H1 (cell line): ENCODE data around the gene POU2F2. TPM values are rescaled to one million over a fixed set of nuclear protein-coding genes. Genes with fewer than 3 reads are reported as not detected.

Experiments used
- CTCF ChIA-PET: fragments of 300-600 bp; sonication (Branson Sonifier 250); formaldehyde crosslinking; loops from one replicate; lab custom pipeline; 2021; ENCODE audit not compliant: partially characterized antibody; lab: Charles Lee
- POLR2A ChIA-PET: fragments of 300-600 bp; sonication (Branson Sonifier 250); formaldehyde crosslinking; loops from one replicate; lab custom pipeline; 2021; ENCODE audit warnings: inconsistent platforms; ENCODE audit not compliant: partially characterized antibody; lab: Charles Lee
- DNase-seq, 2 experiments: peaks; one replicate each; pipeline versions ENCODE4 v3.0.0 to v3.0.0-alpha.2; 2010 to 2022; ENCODE audit warnings: low spot score in 2 of 2, low read depth in 1 of 2, mixed read lengths in 1 of 2
- FAIRE-seq: peaks from 2 replicates; lab custom pipeline; 2011; peaks lifted over from hg19 to GRCh38; lab: Jason Lieb, UNC
- H2AFZ ChIP-seq: 2 replicates; pipeline ENCODE4 v1.8.1; 2012; ENCODE audit warnings: low read length, inconsistent platforms
- H2AK5ac ChIP-seq: 2 replicates; pipeline ENCODE4 v1.6.1; 2013; ENCODE audit warnings: low read depth, low read length
- H2BK120ac ChIP-seq: replicated peaks from 2 replicates; pipeline ENCODE3; 2013; ENCODE audit warnings: low read depth, low read length, inconsistent platforms
- H2BK12ac ChIP-seq: 2 replicates; pipeline ENCODE4 v1.6.1; 2013; ENCODE audit warnings: low read depth, low read length
- H2BK15ac ChIP-seq: 2 replicates; pipeline ENCODE4 v1.6.1; 2013; ENCODE audit warnings: low read length
- H2BK20ac ChIP-seq: 2 replicates; pipeline ENCODE4 v1.6.1; 2013; ENCODE audit warnings: low read length
- H2BK5ac ChIP-seq: 2 replicates; pipeline ENCODE4 v1.6.1; 2013; ENCODE audit warnings: low read depth, low read length
- H3K14ac ChIP-seq: 2 replicates; pipeline ENCODE4 v1.6.1; 2013; ENCODE audit warnings: inconsistent platforms; ENCODE audit not compliant: insufficient read length
- H3K18ac ChIP-seq: 2 replicates; pipeline ENCODE4 v1.6.1; 2013; ENCODE audit warnings: low read length; ENCODE audit errors: extremely low read depth
- H3K23ac ChIP-seq: 2 replicates; pipeline ENCODE4 v1.6.1; 2013; ENCODE audit warnings: inconsistent platforms; ENCODE audit not compliant: insufficient read length
- H3K23me2 ChIP-seq: 2 replicates; pipeline ENCODE4 v1.6.1; 2013; ENCODE audit warnings: low read depth, low read length
- H3K27ac ChIP-seq: 2 replicates; pipeline ENCODE4 v1.6.1; 2011; ENCODE audit warnings: low read depth, low read length, inconsistent platforms
- H3K27me3 ChIP-seq, 4 experiments: replicated peaks in 1 of 4; 1 replicate in 1 of 4; 2 replicates in 3 of 4; pipeline versions ENCODE4 v1.6.1 to v1.8.1; 2011 to 2013; ENCODE audit warnings: low read length in 3 of 4, mild to moderate bottlenecking in 3 of 4, inconsistent platforms in 2 of 4, mixed read lengths in 2 of 4, moderate library complexity in 1 of 4; ENCODE audit not compliant: control insufficient read depth in 3 of 4, insufficient read depth in 3 of 4; ENCODE audit errors: extremely low read depth in 1 of 4
- H3K36me3 ChIP-seq, 4 experiments: 2 replicates each; pipeline versions ENCODE4 v1.6.1 to v1.8.1; 2011 to 2013; ENCODE audit warnings: mild to moderate bottlenecking in 4 of 4, low read length in 3 of 4, moderate library complexity in 2 of 4, control low read depth in 1 of 4, inconsistent platforms in 1 of 4; ENCODE audit not compliant: insufficient read depth in 4 of 4, control insufficient read depth in 2 of 4
- H3K4ac ChIP-seq: replicated peaks from 2 replicates; pipeline ENCODE3; 2013; ENCODE audit warnings: low read length, low read depth, mixed read lengths, inconsistent platforms; ENCODE audit not compliant: insufficient read length
- H3K4me1 ChIP-seq, 4 experiments: replicated peaks in 1 of 4; 1 replicate in 1 of 4; 2 replicates in 3 of 4; pipeline versions ENCODE4 v1.6.1 to v1.8.1; 2011 to 2013; ENCODE audit warnings: low read length in 3 of 4, inconsistent platforms in 2 of 4, mixed read lengths in 1 of 4; ENCODE audit not compliant: insufficient read depth in 4 of 4, control insufficient read depth in 3 of 4
- H3K4me2 ChIP-seq, 2 experiments: 2 replicates each; pipeline versions ENCODE4 v1.6.1 to v1.8.1; 2011 to 2013; ENCODE audit warnings: low read depth in 2 of 2, low read length in 2 of 2, control low read depth in 1 of 2, inconsistent platforms in 1 of 2, mild to moderate bottlenecking in 1 of 2; ENCODE audit not compliant: insufficient read depth in 1 of 2
- H3K4me3 ChIP-seq, 4 experiments: fragments of 200-600, 300-600 bp in 1 of 4; sonication (generic), shearing (Covaris generic), sonication (Bioruptor Twin) in 1 of 4; 2 replicates each; pipeline versions ENCODE4 v1.5.1 to v1.8.1; 2011 to 2016; ENCODE audit warnings: low read length in 4 of 4, low read depth in 3 of 4, control low read depth in 2 of 4, inconsistent platforms in 2 of 4, mild to moderate bottlenecking in 2 of 4, mixed read lengths in 1 of 4, moderate library complexity in 1 of 4; ENCODE audit not compliant: insufficient read depth in 2 of 4; ENCODE audit errors: extremely low read depth in 1 of 4
- H3K56ac ChIP-seq: replicated peaks from 2 replicates; pipeline ENCODE3; 2013; ENCODE audit warnings: low read depth, mild to moderate bottlenecking, mixed read lengths, low read length, inconsistent platforms; ENCODE audit not compliant: insufficient read length
- H3K79me1 ChIP-seq: 2 replicates; pipeline ENCODE4 v1.6.1; 2013; ENCODE audit warnings: low read depth, low read length, control low read depth
- H3K79me2 ChIP-seq, 2 experiments: 2 replicates each; pipeline versions ENCODE4 v1.6.1 to v1.8.1; 2012 to 2013; ENCODE audit warnings: low read length in 2 of 2, mild to moderate bottlenecking in 2 of 2, inconsistent platforms in 1 of 2; ENCODE audit not compliant: insufficient read depth in 2 of 2, control insufficient read depth in 1 of 2
- H3K9ac ChIP-seq, 4 experiments: replicated peaks in 1 of 4; 1 replicate in 1 of 4; 2 replicates in 3 of 4; pipeline versions ENCODE4 v1.6.1 to v1.8.1; 2011 to 2013; ENCODE audit warnings: low read depth in 3 of 4, low read length in 3 of 4, control low read depth in 2 of 4, mild to moderate bottlenecking in 2 of 4, moderate library complexity in 2 of 4, inconsistent platforms in 1 of 4; ENCODE audit errors: extremely low read depth in 1 of 4
- H3K9me3 ChIP-seq, 2 experiments: 2 replicates each; pipeline versions ENCODE4 v1.6.1 to v1.8.1; 2012 to 2013; ENCODE audit warnings: mild to moderate bottlenecking in 2 of 2, moderate library complexity in 2 of 2, control low read depth in 1 of 2, inconsistent platforms in 1 of 2, low read depth in 1 of 2, low read length in 1 of 2, mixed read lengths in 1 of 2; ENCODE audit not compliant: insufficient read depth in 2 of 2
- H4K20me1 ChIP-seq, 2 experiments: replicated peaks in 1 of 2; 2 replicates each; pipeline versions ENCODE3 to v1.8.1; 2011 to 2013; ENCODE audit warnings: inconsistent platforms in 2 of 2, low read length in 2 of 2, mild to moderate bottlenecking in 1 of 2; ENCODE audit not compliant: insufficient read depth in 2 of 2, control insufficient read depth in 1 of 2
- H4K5ac ChIP-seq: 2 replicates; pipeline ENCODE4 v1.6.1; 2013; ENCODE audit warnings: low read length, low read depth, mixed read lengths, inconsistent platforms; ENCODE audit not compliant: insufficient read length
- H4K8ac ChIP-seq: 2 replicates; pipeline ENCODE4 v1.8.0; 2013; ENCODE audit warnings: mild to moderate bottlenecking, moderate library complexity, low read length, inconsistent platforms; ENCODE audit not compliant: insufficient read depth; ENCODE audit errors: extremely low read depth
- H4K91ac ChIP-seq: replicated peaks from 2 replicates; pipeline ENCODE3; 2013; ENCODE audit warnings: low read length, mixed read lengths, inconsistent platforms; ENCODE audit not compliant: insufficient read length
- SP1 ChIP-seq: IDR thresholded peaks from 2 replicates; pipeline ENCODE4 v1.6.1; 2011; ENCODE audit warnings: low read depth, low read length
- WGBS, 2 experiments: shearing (Covaris generic) in 1 of 2; methylation state at CpG; one replicate each; pipeline versions ENCODE4 v1.1.6 to v1.1.7; 2013 to 2015; ENCODE audit warnings: low lambda C conversion rate in 2 of 2, mixed read lengths in 2 of 2, inconsistent platforms in 1 of 2, low coverage in 1 of 2, missing lambda C conversion rate in 1 of 2; ENCODE audit not compliant: insufficient replicate concordance in 2 of 2, insufficient coverage in 1 of 2, insufficient read length in 1 of 2; ENCODE audit errors: extremely low coverage in 1 of 2, missing lambda C conversion rate in 1 of 2; 5-methylcytosine and 5-hydroxymethylcytosine counted together
- polyA plus RNA-seq, 7 experiments: library from polyadenylated mRNA; depleted of rRNA in 3 of 7; stranded (reverse) in 5 of 7; unstranded in 2 of 7; fragments of >200 nt in 5 of 7; fragments of 200-250 nt in 2 of 7; gene quantifications; 1 replicate in 5 of 7; 2 replicates in 1 of 7; 4 replicates in 1 of 7; pipeline versions ENCODE4 v1.2.1 to v1.2.3, GENCODE V29; 2011 to 2013; ENCODE audit warnings: missing spikeins in 2 of 7, mixed read lengths in 2 of 7
- total RNA-seq: library from RNA; stranded (reverse); fragmentation: NEBNext Ultra II Directional; extraction: Animal tissue kit (Norgen Biotek cat#: 25700); gene quantifications from 2 replicates; pipeline ENCODE4 v1.2.1, GENCODE V29; 2021

Gene POU2F2
- total and polyA plus RNA-seq, 2 of the 8 experiments (the other 6 are each of a cell fraction or from before 2014, with no cell fraction given), result 5.0 to 6.1 TPM

- H2BK20ac ChIP-seq, result peak overlapping the region; percentile 75; the same call in 1 of the 2 replicates
- no peak overlapping the region for H3K4me2 ChIP-seq
- no peak overlapping the region for H2BK120ac ChIP-seq
- no peaks in the 10 kb centered on the region for H3K23me2 ChIP-seq
- 35% methylated on average over 16 of the region's 16 CpGs; no CpG with 5 or more reads in 1 of the 2 experiments for WGBS, 2 experiments
- no peak overlapping the region for H4K8ac ChIP-seq
- H3K4me3 ChIP-seq, result no peak overlapping the region
- H3K79me1 ChIP-seq, result no peaks in the 10 kb centered on the region
- no peak overlapping the region for H4K91ac ChIP-seq
- H4K20me1 ChIP-seq, result no peaks in the 10 kb centered on the region
- no peak overlapping the region for H3K14ac ChIP-seq
- ChIA-PET CTCF (interaction anchor here (0.6 to 8.5 kb wide), 55 partner anchors 9 to 1282 kb away, joined by 3 to 146 read pairs (median 4); partner anchors contain the start of genes GSK3A, POU2F2 and ZNF526), POLR2A (interaction anchor here (1.2 to 1.8 kb wide), 4 partner anchors 9 to 49 kb away, joined by 3 to 6 read pairs (median 3); partner anchors contain the start of gene POU2F2)
- no peaks in the 10 kb centered on the region for H3K9me3 ChIP-seq
- FAIRE-seq, result peak; percentile 92
- H3K9ac ChIP-seq, result no peak overlapping the region
- H3K27ac ChIP-seq, result no peak overlapping the region
- peak overlapping the region; percentile 57; the same call in 1 of the 2 replicates for H2BK5ac ChIP-seq
- peak overlapping the region; percentile 40; the same call in 1 of the 2 replicates for H3K18ac ChIP-seq
- H2AK5ac ChIP-seq, result no peak overlapping the region
- H2BK15ac ChIP-seq, result 0 out of 2 replicates have a peak overlapping the region, but pooled peaks have one; percentile 18
- H3K27me3 ChIP-seq, result no peaks in the 10 kb centered on the region
- no peak overlapping the region for H3K56ac ChIP-seq
- peaks cover 0 to 12% (median 4%) of the 10 kb centered on the region in 4 experiments; a peak in 6 of 7 replicates for H3K4me1 ChIP-seq
- H3K4ac ChIP-seq, result no peak overlapping the region
- peak; percentile 82 to 95 for DNase-seq
- H3K79me2 ChIP-seq, result no peaks in the 10 kb centered on the region
- H3K23ac ChIP-seq, result no peak overlapping the region
- H2AFZ ChIP-seq, result peak overlapping the region; percentile 89; the same call in 1 of the 2 replicates
- H2BK12ac ChIP-seq, result 0 out of 2 replicates have a peak overlapping the region, but pooled peaks have one; percentile 75
- no peaks in the 10 kb centered on the region for H3K36me3 ChIP-seq
- no peak overlapping the region for H4K5ac ChIP-seq
- TF ChIP-seq SP1, result 0 out of 2 replicates have a peak, but pooled peaks have one; percentile 43
Measured at GRCh38 chr19:42108527-42109389, 23.5 kb downstream of the POU2F2 start.
